MM.1S (cell line): ENCODE measurements around the gene MED15.
"Not testable (repeated sequence)": the region's sequence is repeated elsewhere in the genome, so short reads cannot be mapped to it uniquely, and the experiment has no call there.

ENCODE experiments used
- EZH2phosphoT487 ChIP-seq: fragments of 300-600 bp; sonication (generic); IDR thresholded peaks from 2 replicates; pipeline ENCODE4 v1.6.1; 2018; ENCODE audit warnings: antibody characterized with exemption, low read length
- TF ChIP-seq, protein P1 (sequence below): fragments of 300-600 bp; sonication (generic); IDR thresholded peaks from 2 replicates; pipeline ENCODE4 v1.5.1; 2016; ENCODE audit warnings: antibody characterized with exemption, low read length, mixed read lengths

DNA sequence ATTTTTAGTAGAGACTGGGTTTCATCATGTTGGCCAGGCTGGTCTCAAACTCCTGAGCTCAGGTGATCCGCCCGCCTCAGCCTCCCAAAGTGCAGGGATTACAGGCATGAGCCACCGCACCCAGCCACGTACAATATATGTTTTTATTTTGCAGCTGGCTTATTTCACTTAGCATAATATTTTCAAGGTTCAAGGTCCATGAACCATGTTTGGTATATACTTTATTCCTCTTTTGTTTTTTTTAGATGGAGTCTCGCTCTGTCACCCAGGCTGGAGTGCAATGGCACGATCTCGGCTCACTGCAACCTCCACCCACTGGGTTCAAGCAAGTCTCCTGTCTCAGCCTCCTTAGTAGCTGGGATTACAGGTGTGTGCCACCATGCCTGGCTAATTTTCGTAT, 31.5 kb downstream of the MED15 start:
- TF ChIP-seq, protein P1, sequence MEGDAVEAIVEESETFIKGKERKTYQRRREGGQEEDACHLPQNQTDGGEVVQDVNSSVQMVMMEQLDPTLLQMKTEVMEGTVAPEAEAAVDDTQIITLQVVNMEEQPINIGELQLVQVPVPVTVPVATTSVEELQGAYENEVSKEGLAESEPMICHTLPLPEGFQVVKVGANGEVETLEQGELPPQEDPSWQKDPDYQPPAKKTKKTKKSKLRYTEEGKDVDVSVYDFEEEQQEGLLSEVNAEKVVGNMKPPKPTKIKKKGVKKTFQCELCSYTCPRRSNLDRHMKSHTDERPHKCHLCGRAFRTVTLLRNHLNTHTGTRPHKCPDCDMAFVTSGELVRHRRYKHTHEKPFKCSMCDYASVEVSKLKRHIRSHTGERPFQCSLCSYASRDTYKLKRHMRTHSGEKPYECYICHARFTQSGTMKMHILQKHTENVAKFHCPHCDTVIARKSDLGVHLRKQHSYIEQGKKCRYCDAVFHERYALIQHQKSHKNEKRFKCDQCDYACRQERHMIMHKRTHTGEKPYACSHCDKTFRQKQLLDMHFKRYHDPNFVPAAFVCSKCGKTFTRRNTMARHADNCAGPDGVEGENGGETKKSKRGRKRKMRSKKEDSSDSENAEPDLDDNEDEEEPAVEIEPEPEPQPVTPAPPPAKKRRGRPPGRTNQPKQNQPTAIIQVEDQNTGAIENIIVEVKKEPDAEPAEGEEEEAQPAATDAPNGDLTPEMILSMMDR, result not testable (repeated sequence)
- TF ChIP-seq EZH2phosphoT487, result not testable (repeated sequence)
